KOPT-K1 (cell line): Measurements from ENCODE around the gene DLG2.
"Not testable (repeated sequence)": the region's sequence is repeated elsewhere in the genome, so short reads cannot be mapped to it uniquely, and the experiment has no call there.

ENCODE experiments used
- H3K27ac ChIP-seq: fragments of 200-600 bp; sonication (generic); 2 replicates; pipeline ENCODE4 v1.5.1; 2016; ENCODE audit warnings: antibody characterized with exemption, mild to moderate bottlenecking, low read depth, low read length; ENCODE audit not compliant: poor library complexity, severe bottlenecking
- H3K36me3 ChIP-seq: fragments of 200-600 bp; sonication (generic); 2 replicates; pipeline ENCODE4 v1.5.1; 2017; ENCODE audit warnings: antibody characterized with exemption, mild to moderate bottlenecking, low read length, moderate library complexity; ENCODE audit not compliant: insufficient read depth
- H3K9me3 ChIP-seq: fragments of 200-600 bp; sonication (generic); 2 replicates; pipeline ENCODE4 v1.5.1; 2017; ENCODE audit warnings: antibody characterized with exemption, low read length, mild to moderate bottlenecking; ENCODE audit not compliant: insufficient read depth, poor library complexity, severe bottlenecking

The DLG2 gene

GRCh38 chr11:85028329-85029101, 598.6 kb downstream of the DLG2 start:
- no peaks in the 10 kb centered on the region for H3K9me3 ChIP-seq
- H3K36me3 ChIP-seq: no peaks in the 10 kb centered on the region

DNA sequence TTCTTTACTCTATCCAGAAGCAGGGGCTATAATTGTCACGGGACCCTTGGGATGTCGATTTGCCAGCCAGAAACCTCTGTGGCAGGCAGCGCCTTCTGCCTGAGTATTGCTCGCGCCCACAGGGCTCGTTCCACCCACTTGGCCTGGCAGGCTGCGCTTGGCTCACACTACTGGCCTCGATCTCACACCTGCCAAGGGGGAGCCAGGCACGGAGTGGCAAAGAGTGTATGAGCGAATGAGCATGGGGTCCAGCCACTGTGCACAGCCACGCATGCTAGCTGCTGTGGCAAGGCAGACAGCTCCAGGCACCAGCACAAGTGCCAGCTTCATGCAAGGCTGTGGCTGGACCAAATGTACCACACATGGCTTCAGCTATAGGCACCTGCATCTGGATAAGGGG, 599.8 kb downstream of the DLG2 start:
- Histone ChIP-seq H3K9me3 (no peaks in the 10 kb centered on the region), H3K36me3 (no peaks in the 10 kb centered on the region), H3K27ac (no peak overlapping the region)

More at GRCh38 chr11:85028329-85029101, 598.6 kb downstream of the DLG2 start:
- no peak overlapping the region for H3K27ac ChIP-seq

DNA sequence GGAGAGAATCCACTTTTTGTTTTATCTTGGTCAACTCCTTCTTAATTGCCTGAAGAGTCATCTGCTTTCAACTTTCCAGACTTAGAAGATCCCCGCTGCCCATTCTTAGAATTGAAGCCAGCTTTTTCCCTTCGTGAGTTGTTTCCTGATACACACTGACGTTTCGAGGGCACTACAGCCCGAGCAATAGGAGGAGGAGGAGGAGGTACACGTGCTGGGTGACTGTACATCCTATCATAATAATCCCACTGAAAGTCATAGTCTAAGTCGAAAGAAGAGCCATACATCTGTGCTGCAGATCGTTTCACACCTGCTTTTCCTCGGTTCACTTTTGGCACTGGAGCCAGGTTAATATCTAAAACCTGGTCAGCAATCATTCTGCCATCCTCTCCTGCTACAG, 606.1 kb downstream of the DLG2 start:
- H3K9me3 ChIP-seq: no peaks in the 10 kb centered on the region
- H3K27ac ChIP-seq: no peak overlapping the region
- no peaks in the 10 kb centered on the region for H3K36me3 ChIP-seq

DNA sequence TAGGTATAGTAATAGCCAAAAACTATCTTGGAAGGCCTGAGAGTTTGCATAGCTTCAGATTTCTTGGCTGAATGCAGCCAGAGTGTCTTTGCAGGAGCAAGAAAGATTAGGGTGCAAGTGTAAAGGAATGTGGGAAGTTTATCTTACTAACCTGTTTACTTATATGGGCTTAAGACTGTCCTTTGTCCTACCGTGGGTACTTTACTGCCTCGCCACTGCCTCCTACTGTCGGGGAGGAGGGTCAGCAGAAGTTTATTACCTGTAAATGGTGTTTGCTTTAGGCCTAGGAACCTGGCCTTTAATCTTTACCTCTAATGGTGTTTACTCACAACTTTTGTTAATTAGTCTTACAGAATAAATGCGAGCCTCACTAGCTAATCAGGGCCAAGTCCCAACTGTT, 633.8 kb downstream of the DLG2 start:
- Histone ChIP-seq H3K27ac (no peak overlapping the region), H3K36me3 (no peaks in the 10 kb centered on the region), H3K9me3 (no peaks in the 10 kb centered on the region)

DNA sequence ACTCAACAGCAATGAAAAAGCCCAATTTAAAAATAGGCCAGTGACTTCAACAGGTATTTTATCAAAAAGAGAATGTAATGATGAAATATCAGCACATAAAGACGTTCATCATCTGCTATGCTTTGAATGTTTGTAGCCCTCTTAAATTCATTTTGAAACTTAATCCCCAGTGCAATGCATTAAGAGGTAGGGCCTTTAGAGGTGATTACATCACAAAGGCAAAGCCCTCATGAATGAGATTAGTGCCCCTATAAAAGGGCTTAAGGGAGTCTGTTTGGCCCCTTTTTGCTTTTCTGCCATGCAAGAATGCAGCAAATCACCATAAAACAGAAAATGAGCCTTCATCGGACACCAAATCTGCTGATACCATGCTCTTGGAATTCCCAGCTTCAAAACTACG, 637.0 kb downstream of the DLG2 start:
- no peaks in the 10 kb centered on the region for H3K9me3 ChIP-seq
- no peaks in the 10 kb centered on the region for H3K36me3 ChIP-seq
- no peak overlapping the region for H3K27ac ChIP-seq

DNA sequence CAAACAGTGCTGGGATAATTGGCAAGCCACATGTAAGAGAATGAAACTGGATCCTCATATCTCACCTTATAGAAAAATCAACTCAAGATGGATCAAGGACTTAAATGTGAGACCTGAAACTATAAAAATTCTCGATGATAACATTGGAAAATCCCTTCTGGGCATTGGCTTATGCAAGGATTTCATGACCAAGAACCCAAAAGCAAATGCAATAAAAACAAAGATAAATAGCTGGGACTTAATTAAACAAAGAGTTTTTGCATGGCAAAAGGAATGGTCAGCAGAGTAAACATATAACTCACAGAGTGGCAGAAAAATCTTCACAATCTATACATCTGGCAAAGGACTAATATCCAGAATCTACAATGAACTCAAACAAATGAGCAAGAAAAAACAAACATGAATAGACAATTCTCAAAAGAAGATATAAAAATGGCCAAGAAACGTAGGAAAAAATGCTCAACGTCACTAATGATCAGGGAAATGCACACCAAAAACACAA, 639.4 kb downstream of the DLG2 start:
- H3K36me3 ChIP-seq, H3K27ac ChIP-seq, H3K9me3 ChIP-seq: not testable (repeated sequence)

GRCh38 chr11:84981301-84981700, 645.8 kb downstream of the DLG2 start:
- Histone ChIP-seq H3K9me3 (no peaks in the 10 kb centered on the region), H3K36me3 (no peaks in the 10 kb centered on the region), H3K27ac (no peak overlapping the region)

GRCh38 chr11:84969103-84969502, 658.0 kb downstream of the DLG2 start:
- Histone ChIP-seq H3K36me3 (no peaks in the 10 kb centered on the region), H3K9me3 (no peaks in the 10 kb centered on the region), H3K27ac (no peak overlapping the region)

- H3K27ac ChIP-seq: no peak overlapping the region
- no peaks in the 10 kb centered on the region for H3K36me3 ChIP-seq
- H3K9me3 ChIP-seq: no peaks in the 10 kb centered on the region
Measured at GRCh38 chr11:84965484-84965883, 661.7 kb downstream of the DLG2 start.

DNA sequence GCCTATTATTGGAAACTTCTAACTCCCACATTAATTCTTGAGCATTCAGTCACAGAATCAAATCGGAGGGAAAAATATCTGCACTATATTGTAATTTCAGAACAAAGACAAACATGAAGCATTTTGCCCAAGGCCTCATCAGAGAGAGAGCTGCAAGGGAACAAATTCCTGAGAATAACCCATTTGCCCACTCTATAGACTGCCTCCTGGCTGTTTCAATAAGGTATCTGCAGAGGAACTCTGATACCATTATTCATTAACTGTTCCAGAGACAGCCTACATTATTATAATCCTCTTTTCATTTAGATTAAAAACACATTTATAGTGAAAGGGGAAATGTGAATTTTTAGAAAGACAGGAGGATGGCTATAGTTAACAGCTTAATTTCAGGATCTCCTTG, 663.9 kb downstream of the DLG2 start:
- no peaks in the 10 kb centered on the region for H3K9me3 ChIP-seq
- H3K27ac ChIP-seq: no peak overlapping the region
- H3K36me3 ChIP-seq: no peaks in the 10 kb centered on the region

DNA sequence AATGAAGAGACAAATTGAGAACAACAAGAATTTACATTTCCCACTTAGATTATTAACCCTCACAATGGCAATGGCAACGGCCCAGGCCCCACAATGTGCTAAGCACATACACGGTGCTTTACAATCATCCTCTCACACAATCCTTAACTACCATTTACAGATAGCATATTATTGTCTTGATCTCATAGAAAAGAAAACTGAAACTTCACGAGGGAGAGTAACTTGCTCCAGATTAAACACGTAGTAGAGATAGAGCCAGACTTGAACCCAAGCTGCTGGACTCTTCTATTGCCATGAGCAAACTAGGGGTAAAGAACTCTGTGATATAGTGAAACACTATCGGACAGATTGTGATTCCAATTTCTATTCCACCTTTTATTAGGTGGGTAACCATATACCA, 665.1 kb downstream of the DLG2 start:
- Histone ChIP-seq H3K9me3 (no peaks in the 10 kb centered on the region), H3K36me3 (no peaks in the 10 kb centered on the region), H3K27ac (no peak overlapping the region)

DNA sequence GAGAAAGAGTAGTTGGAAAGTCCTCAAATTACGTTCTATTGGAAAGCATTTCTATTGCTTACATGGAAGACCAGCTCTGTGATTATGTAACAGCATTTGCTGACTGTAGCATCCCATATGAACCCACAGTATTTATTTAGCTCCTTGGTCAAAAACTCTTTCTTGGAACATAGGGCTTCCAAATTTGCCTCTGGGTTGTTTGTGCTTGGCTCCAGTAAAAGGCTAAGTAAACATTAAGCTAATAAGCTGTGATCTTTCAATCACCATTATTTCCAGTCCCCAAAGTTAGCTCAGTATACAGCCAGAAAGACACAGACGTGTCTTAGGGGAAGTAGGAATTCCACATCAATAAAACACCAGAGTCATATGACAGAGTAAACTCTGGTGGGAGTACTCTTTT, 668.8 kb downstream of the DLG2 start:
- H3K27ac ChIP-seq: no peak overlapping the region
- H3K36me3 ChIP-seq: no peaks in the 10 kb centered on the region
- no peaks in the 10 kb centered on the region for H3K9me3 ChIP-seq

DNA sequence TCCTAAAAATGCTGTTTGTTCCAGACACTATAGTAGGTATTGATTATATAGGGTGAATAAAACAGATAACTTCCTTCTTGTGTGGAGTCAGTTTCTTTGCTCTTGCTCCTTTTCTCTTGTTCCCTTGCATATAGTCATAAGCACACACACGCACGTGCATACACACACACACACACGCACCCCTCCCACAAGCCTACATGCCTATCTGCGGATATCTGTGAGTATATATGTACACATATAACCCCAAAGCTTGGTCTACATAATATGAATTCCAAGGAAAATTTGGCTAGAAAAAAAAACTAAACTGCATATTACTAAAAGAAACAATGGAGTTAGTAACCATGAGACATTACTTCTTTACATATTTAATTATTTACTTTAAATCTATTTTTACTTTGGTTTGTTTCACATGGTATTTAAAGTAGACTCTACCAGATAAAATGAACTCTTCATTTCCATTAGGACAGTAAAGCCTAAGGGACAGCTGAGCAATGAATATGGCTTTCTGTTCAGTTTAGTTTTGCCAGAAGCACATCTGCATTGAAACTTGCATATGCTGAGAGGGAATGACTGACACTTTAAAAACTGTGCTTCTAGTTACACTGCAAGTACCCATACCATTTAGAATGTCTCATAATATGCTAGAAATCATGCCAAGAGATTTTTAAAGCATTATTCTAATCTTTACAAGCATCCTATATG, 676.4 kb downstream of the DLG2 start:
- Histone ChIP-seq H3K36me3 (no peaks in the 10 kb centered on the region), H3K9me3 (no peaks in the 10 kb centered on the region), H3K27ac (no peak overlapping the region)

DNA sequence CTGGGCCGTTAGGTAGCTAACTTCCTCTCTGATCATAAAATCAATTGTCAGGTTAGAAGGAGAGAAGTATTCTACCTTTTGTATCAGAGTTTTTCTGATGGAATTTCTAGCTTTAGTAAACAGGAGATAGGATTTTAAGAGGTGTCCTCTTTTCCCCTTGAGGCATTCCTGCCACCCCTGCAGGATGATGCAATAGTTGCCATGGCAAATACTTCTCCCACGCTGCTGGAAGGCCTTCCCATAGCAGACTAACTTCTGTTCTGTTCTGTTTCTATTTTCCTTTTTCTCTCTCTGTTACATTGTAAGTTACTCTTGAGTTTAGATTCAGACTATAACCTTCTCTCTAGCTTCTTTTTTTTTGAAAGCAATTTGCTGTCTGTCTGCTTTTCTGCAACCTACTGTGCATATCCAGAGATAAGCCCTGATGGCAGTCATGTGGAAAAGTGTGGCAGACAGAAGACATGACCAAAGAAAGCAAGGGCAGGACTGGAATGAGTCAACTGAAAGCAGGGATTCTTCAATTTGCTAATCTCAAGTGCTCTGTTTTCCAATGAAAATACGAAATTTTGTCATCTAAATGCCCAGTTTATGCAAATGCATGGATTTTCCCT, 679.1 kb downstream of the DLG2 start:
- H3K9me3 ChIP-seq: no peaks in the 10 kb centered on the region
- no peak overlapping the region for H3K27ac ChIP-seq
- no peaks in the 10 kb centered on the region for H3K36me3 ChIP-seq

DNA sequence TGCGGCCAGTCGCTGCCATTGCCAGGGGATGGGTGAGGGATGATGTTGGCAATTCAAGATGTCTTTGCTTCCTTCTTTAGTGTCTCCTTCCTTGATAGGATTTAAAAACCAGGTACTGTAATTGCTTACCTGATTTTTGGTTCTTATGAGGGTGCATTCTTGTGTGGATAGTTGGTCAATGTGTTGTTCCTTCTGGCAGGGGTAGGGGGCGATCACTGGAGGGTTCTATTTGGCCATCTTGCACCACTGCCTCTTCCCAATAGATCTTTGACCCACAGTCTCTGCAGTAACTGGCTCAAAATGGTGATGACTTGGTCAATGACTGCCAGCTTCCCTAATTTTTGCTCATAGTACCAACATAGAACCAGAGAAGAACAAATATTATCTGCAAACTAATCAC, 680.1 kb downstream of the DLG2 start:
- Histone ChIP-seq H3K27ac (no peak overlapping the region), H3K9me3 (no peaks in the 10 kb centered on the region), H3K36me3 (no peaks in the 10 kb centered on the region)
